HCT116 (cell line): ENCODE results near the gene ALKBH6.

ENCODE experiments used
- ATF3 ChIP-seq: IDR thresholded peaks from 2 replicates; pipeline ENCODE4 v1.6.1; 2012
- CEBPB ChIP-seq: IDR thresholded peaks from 2 replicates; pipeline ENCODE4 v1.6.1; 2012; ENCODE audit warnings: low read depth
- CTCF ChIP-seq, 3 experiments: fragments of 200-600 bp in 1 of 3; sonication (generic) in 1 of 3; IDR thresholded peaks in 2 of 3; conservative IDR thresholded peaks in 1 of 3; 2 replicates each; pipeline ENCODE4 v1.5.1; 2012 to 2017; ENCODE audit warnings: low read depth in 2 of 3, low read length in 2 of 3, antibody characterized with exemption in 1 of 3, borderline replicate concordance in 1 of 3, control low read depth in 1 of 3, mild to moderate bottlenecking in 1 of 3, mixed read lengths in 1 of 3, mixed run types in 1 of 3, moderate library complexity in 1 of 3; ENCODE audit not compliant: insufficient read depth in 1 of 3
- EZH2 ChIP-seq: fragments of 200-600 bp; sonication (generic); IDR thresholded peaks from 2 replicates; pipeline ENCODE4 v1.6.1; 2017; ENCODE audit warnings: antibody characterized with exemption, mixed run types
- JUND ChIP-seq: IDR thresholded peaks from 2 replicates; pipeline ENCODE4 v1.6.1; 2012
- MAX ChIP-seq: IDR thresholded peaks from 2 replicates; pipeline ENCODE4 v1.6.1; 2012
- POLR2A ChIP-seq: IDR thresholded peaks from 2 replicates; pipeline ENCODE4 v1.7.0; 2011; ENCODE audit warnings: borderline replicate concordance; ENCODE audit not compliant: insufficient read depth, insufficient read length; ENCODE audit errors: extremely low read depth
- POLR2AphosphoS5 ChIP-seq: IDR thresholded peaks from 2 replicates; pipeline ENCODE4 v1.6.1; 2011; ENCODE audit warnings: mild to moderate bottlenecking, low read depth, low read length, moderate library complexity
- RAD21 ChIP-seq: IDR thresholded peaks from 2 replicates; pipeline ENCODE4 v1.6.1; 2012; ENCODE audit warnings: low read depth, mild to moderate bottlenecking
- SP1 ChIP-seq: IDR thresholded peaks from 2 replicates; pipeline ENCODE4 v1.6.1; 2012; ENCODE audit warnings: low read depth
- TCF7L2 ChIP-seq: IDR thresholded peaks from 2 replicates; pipeline ENCODE4 v1.7.0; 2011; ENCODE audit warnings: borderline replicate concordance, inconsistent platforms; ENCODE audit not compliant: insufficient read depth, insufficient read length; ENCODE audit errors: extremely low read depth
- ZFX ChIP-seq: fragments of 450-650 bp; IDR thresholded peaks from 2 replicates; pipeline ENCODE4 v1.6.1; 2017
- ZNF274 ChIP-seq: fragments of 200-500 bp; sonication (Bioruptor generic); IDR thresholded peaks from 2 replicates; pipeline ENCODE4 v1.6.1; 2014; ENCODE audit warnings: mild to moderate bottlenecking, low read depth, low read length, inconsistent platforms

- no peak for TF ChIP-seq CTCF (IDR thresholded peaks at IDR 0.05 in 2 of 3, conservative IDR thresholded peaks at IDR 0.05 in 1 of 3; ENCODE audit: borderline replicate concordance in 1 of 3, insufficient read depth in 1 of 3, low read depth in 2 of 3, low read length in 2 of 3)
- TF ChIP-seq POLR2AphosphoS5: no peak
- no peak for TF ChIP-seq CEBPB
- TF ChIP-seq POLR2A: no peak
- no peak for TF ChIP-seq RAD21
- no peak for TF ChIP-seq TCF7L2
- TF ChIP-seq ZFX: no peak
- no peak for TF ChIP-seq EZH2
- no peak for TF ChIP-seq ATF3
- no peak for TF ChIP-seq SP1
- no peak for TF ChIP-seq MAX
- no peak for TF ChIP-seq JUND
- TF ChIP-seq ZNF274: no peak
These were observed 29.9 kb upstream of the ALKBH6 start for GRCh38 chr19:36043952-36044351.
